GM12878 (cell line): Measurements from ENCODE around the gene TMEM208. TPM values are rescaled to one million over a fixed set of nuclear protein-coding genes. Genes with fewer than 3 reads are reported as not detected.

ENCODE experiments used
- ATAC-seq: fragments of 200-7000 bp; cut with Tn5 transposase; 3 replicates; pipeline ENCODE4 v1.9.1; 2020; ENCODE audit warnings: mild to moderate bottlenecking, moderate library complexity
- BruUV-seq: library from RNA; stranded (reverse); fragments of 400-500 nt; replicated peaks from 2 replicates; lab custom pipeline; 2021; lab: Mats Ljungman, UMichigan
- CTCF ChIA-PET: fragments of 300-600 bp; sonication (Branson Sonifier 250); formaldehyde crosslinking; extraction: SDS; loops from one replicate; lab custom pipeline; 2021; ENCODE audit warnings: inconsistent platforms; lab: Yijun Ruan, JAX
- POLR2A ChIA-PET: fragments of 350-600 bp; formaldehyde crosslinking; extraction: SDS; loops from one replicate; lab custom pipeline; 2021; ENCODE audit warnings: inconsistent platforms; lab: Charles Lee
- RAD21 ChIA-PET: fragments of 300-600 bp; sonication (Branson Sonifier 250); formaldehyde crosslinking; loops from one replicate; lab custom pipeline; 2023; ENCODE audit warnings: antibody characterized with exemption; ENCODE audit not compliant: unreplicated experiment; lab: Charles Lee
- SMC1A ChIA-PET: fragments of 300-600 bp; sonication (Branson Sonifier 250); formaldehyde crosslinking; loops from one replicate; lab custom pipeline; 2023; ENCODE audit not compliant: unreplicated experiment, uncharacterized antibody; lab: Charles Lee
- DNase-seq: peaks from one replicate; pipeline ENCODE4 v3.0.0-alpha.2; 2011; ENCODE audit warnings: low read depth, low spot score
- FAIRE-seq: peaks from 3 replicates; lab custom pipeline; 2011; peaks lifted over from hg19 to GRCh38; lab: Jason Lieb, UNC
- H2AFZ ChIP-seq: 2 replicates; pipeline ENCODE4 v1.6.0; 2011; ENCODE audit warnings: low read depth, low read length, control low read depth; ENCODE audit not compliant: control insufficient read depth
- H3K27ac ChIP-seq: 2 replicates; pipeline ENCODE4 v1.5.1; 2011; ENCODE audit warnings: control low read depth; ENCODE audit not compliant: control insufficient read depth, insufficient read depth
- H3K27me3 ChIP-seq, 2 experiments: replicated peaks in 1 of 2; 2 replicates each; pipeline versions ENCODE4 v1.6.0 to v1.6.1; 2011; ENCODE audit warnings: low read length in 1 of 2; ENCODE audit not compliant: control insufficient read depth in 2 of 2, insufficient read depth in 2 of 2
- H3K36me3 ChIP-seq, 2 experiments: 2 replicates each; pipeline ENCODE4 v1.5.1; 2011; ENCODE audit warnings: low read length in 1 of 2; ENCODE audit not compliant: control insufficient read depth in 2 of 2, insufficient read depth in 2 of 2
- H3K4me1 ChIP-seq: 2 replicates; pipeline ENCODE4 v1.6.1; 2011; ENCODE audit warnings: mild to moderate bottlenecking, low read length, moderate library complexity, mixed read lengths; ENCODE audit not compliant: control insufficient read depth, insufficient read depth
- H3K4me2 ChIP-seq: 2 replicates; pipeline ENCODE4 v1.6.0; 2011; ENCODE audit warnings: control low read depth; ENCODE audit not compliant: control insufficient read depth, insufficient read depth
- H3K4me3 ChIP-seq: fragments of 200-600 bp; sonication (generic); 2 replicates; pipeline ENCODE4 v1.5.1; 2016
- H3K79me2 ChIP-seq: 2 replicates; pipeline ENCODE4 v1.6.0; 2011; ENCODE audit warnings: low read length; ENCODE audit not compliant: control insufficient read depth, insufficient read depth
- H3K9ac ChIP-seq: 2 replicates; pipeline ENCODE4 v1.8.0; 2011; ENCODE audit warnings: low read length, control low read depth, mixed read lengths; ENCODE audit not compliant: control insufficient read depth, insufficient read depth
- H3K9me3 ChIP-seq: replicated peaks from 3 replicates; pipeline ENCODE4 v1.5.1; 2011; ENCODE audit warnings: mild to moderate bottlenecking, low read length; ENCODE audit not compliant: control insufficient read depth, insufficient read depth
- H4K20me1 ChIP-seq: 2 replicates; pipeline ENCODE4 v1.6.0; 2011; ENCODE audit not compliant: control insufficient read depth, insufficient read depth
- ATF7 ChIP-seq: fragments of 450-650 bp; IDR thresholded peaks from 2 replicates; pipeline ENCODE4 v1.6.1; 2016; ENCODE audit warnings: low read depth, mild to moderate bottlenecking
- BCL11A ChIP-seq: IDR thresholded peaks from 2 replicates; pipeline ENCODE4 v1.6.1; 2011; ENCODE audit warnings: low read depth, low read length
- FOXK2 ChIP-seq: fragments of 450-650 bp; IDR thresholded peaks from 2 replicates; pipeline ENCODE4 v1.6.1; 2017; ENCODE audit warnings: mild to moderate bottlenecking, moderate library complexity
- HDAC6 ChIP-seq: fragments of 200-600 bp; sonication (generic); IDR thresholded peaks from one replicate; pipeline ENCODE4 v1.8.0; 2017; ENCODE audit warnings: antibody characterized with exemption; ENCODE audit not compliant: unreplicated experiment
- IKZF2 ChIP-seq, 2 experiments: fragments of 450-650 bp; IDR thresholded peaks; 2 replicates each; pipeline ENCODE4 v1.6.1; 2017; ENCODE audit warnings: mild to moderate bottlenecking in 2 of 2, moderate library complexity in 2 of 2
- MLLT1 ChIP-seq: fragments of 450-650 bp; IDR thresholded peaks from 2 replicates; pipeline ENCODE4 v1.6.1; 2016; ENCODE audit warnings: mild to moderate bottlenecking
- NR2C2 ChIP-seq: IDR thresholded peaks from 2 replicates; pipeline ENCODE4 v1.6.1; 2011; ENCODE audit warnings: borderline replicate concordance, low read depth; ENCODE audit not compliant: control insufficient read depth, insufficient read length
- NR2F1 ChIP-seq: fragments of 450-650 bp; conservative IDR thresholded peaks from 2 replicates; pipeline ENCODE4 v1.6.1; 2017; ENCODE audit warnings: mild to moderate bottlenecking
- RBBP5 ChIP-seq: fragments of 200-600 bp; sonication (generic); conservative IDR thresholded peaks from 2 replicates; pipeline ENCODE4 v1.6.1; 2016
- RCOR1 ChIP-seq: conservative IDR thresholded peaks from 2 replicates; pipeline ENCODE4 v1.6.1; 2012; ENCODE audit warnings: low read depth, low read length, improper control_type of control experiment
- SIX5 ChIP-seq: IDR thresholded peaks from 2 replicates; pipeline ENCODE4 v1.6.1; 2011; ENCODE audit warnings: mild to moderate bottlenecking, low read depth, low read length, moderate library complexity; ENCODE audit not compliant: severe bottlenecking
- SMARCA5 ChIP-seq: fragments of 450-650 bp; IDR thresholded peaks from 2 replicates; pipeline ENCODE4 v1.6.1; 2017; ENCODE audit warnings: mild to moderate bottlenecking
- SMC3 ChIP-seq: IDR thresholded peaks from 2 replicates; pipeline ENCODE4 v1.6.1; 2011; ENCODE audit warnings: low read length, improper control_type of control experiment, borderline replicate concordance
- SPI1 ChIP-seq: IDR thresholded peaks from 2 replicates; pipeline ENCODE4 v1.6.1; 2011; ENCODE audit warnings: low read depth, mild to moderate bottlenecking, low read length, moderate library complexity, borderline replicate concordance; ENCODE audit not compliant: insufficient read depth
- YBX1 ChIP-seq: fragments of 450-650 bp; IDR thresholded peaks from 2 replicates; pipeline ENCODE4 v1.6.1; 2016; ENCODE audit warnings: antibody characterized with exemption
- WGBS: methylation state at CpG from one replicate; pipeline ENCODE4 v1.1.6; 2016; ENCODE audit warnings: low lambda C conversion rate; ENCODE audit not compliant: insufficient replicate concordance, insufficient coverage; ENCODE audit errors: missing lambda C conversion rate; 5-methylcytosine and 5-hydroxymethylcytosine counted together
- in situ Hi-C: fragments of 300-500 bp; cut with MboI; formaldehyde crosslinking; loops from 9 replicates; pipeline ENCODE4 v1.14.3; 2018; ENCODE audit warnings: mixed read lengths
- intact Hi-C: fragments of 100-400 bp; cut with micrococcal nuclease; formaldehyde crosslinking; loops from one replicate; pipeline ENCODE4 v1.14.2; 2022; ENCODE audit not compliant: unreplicated experiment
- polyA plus RNA-seq, 11 experiments: library from polyadenylated mRNA; depleted of rRNA in 4 of 11; unstranded in 6 of 11; stranded (reverse) in 5 of 11; fragments of >200 nt; fragmentation: Nextera tagmentation in 4 of 11; fragmentation: Illumina TruSeq in 1 of 11; extraction: Ambion mirVana in 4 of 11; extraction: Trizol in 1 of 11; gene quantifications; 1 replicate in 1 of 11; 2 replicates in 10 of 11; pipeline versions ENCODE4 v1.2.1 to v1.2.3, GENCODE V29; 2011 to 2016; ENCODE audit warnings: inconsistent platforms in 2 of 11, missing spikeins in 2 of 11, low read depth in 1 of 11
- total RNA-seq, 4 experiments: library from RNA; depleted of rRNA in 3 of 4; stranded (reverse); fragments of >200 nt in 3 of 4; fragmentation: Illumina TruSeq in 1 of 4; extraction: Trizol in 1 of 4; gene quantifications; 2 replicates each; pipeline versions ENCODE4 v1.2.1 to v1.2.3, GENCODE V29; 2013 to 2021

TMEM208 gene
- total and polyA plus RNA-seq, 10 of the 15 experiments (the other 5 are each of a cell fraction or from before 2014, with no cell fraction given) = 34.1 to 244 (median 54.1) TPM

GRCh38 chr16:67250045-67250327 is 23.1 kb downstream of the TMEM208 start:
- Histone ChIP-seq H3K79me2 (peaks cover 11% of the 10 kb centered on the region), H4K20me1 (no peaks in the 10 kb centered on the region), H3K4me3 (no peak overlapping the region), H2AFZ (no peak overlapping the region; the same call in 1 of the 2 replicates), H3K36me3 (no peaks in the 10 kb centered on the region), H3K27ac (no peak overlapping the region), H3K4me2 (peak overlapping the region; percentile 92; the same call in 1 of the 2 replicates), H3K4me1 (peaks cover 16% of the 10 kb centered on the region), H3K9me3 (no peaks in the 10 kb centered on the region), H3K27me3 (no peaks in the 10 kb centered on the region; a peak in 1 of 4 replicates), H3K9ac (no peak overlapping the region)
- POLR2A ChIA-PET = interaction anchor here (0.7 to 1.0 kb wide), 2 partner anchors 75 to 92 kb away, joined by 3 to 4 read pairs; no protein-coding TSS in a partner anchor
- 58% methylated on average over 4 of the region's 4 CpGs for WGBS
- RAD21 ChIA-PET = interaction anchor here (0.9 to 1.9 kb wide), 2 partner anchors 11 to 23 kb away, joined by 4 read pairs; partner anchors contain the start of gene TMEM208
- TF ChIP-seq RCOR1 = no peak
- no peak for TF ChIP-seq IKZF2 (IDR thresholded peaks at IDR 0.05)
- no peak for TF ChIP-seq YBX1
- TF ChIP-seq SIX5 = no peak
- no peak for TF ChIP-seq MLLT1
- TF ChIP-seq ATF7 = no peak
- no peak for TF ChIP-seq NR2C2
- TF ChIP-seq BCL11A = no peak
- TF ChIP-seq FOXK2 = no peak
- TF ChIP-seq RBBP5 = no peak
- no peak for TF ChIP-seq SMC3
- TF ChIP-seq SMARCA5 = no peak
- TF ChIP-seq HDAC6 = no peak
- no peak for TF ChIP-seq NR2F1
- no peak for TF ChIP-seq SPI1
- CTCF ChIA-PET = interaction anchor here (1.1 to 2.4 kb wide), 2 partner anchors 11 to 89 kb away, joined by 4 to 6 read pairs; no protein-coding TSS in a partner anchor
- SMC1A ChIA-PET = interaction anchor here (0.6 to 2.3 kb wide), 3 partner anchors 10 to 105 kb away, joined by 3 to 6 read pairs (median 3); no protein-coding TSS in a partner anchor
- no TSS peak for BruUV-seq
- FAIRE-seq (no peak), ATAC-seq (no peak), DNase-seq (no peak)
- in situ Hi-C loops (no loop called here), intact Hi-C loops (no loop called here)
